Measurements from ENCODE around the gene DLGAP1. TPM values are rescaled to one million over a fixed set of nuclear protein-coding genes. Genes with fewer than 3 reads are reported as not detected.

Gene DLGAP1
- total and polyA plus RNA-seq, 4 donors: 0.54 to 11.8 (median 3.1) TPM

- Histone ChIP-seq H3K9me3 (ENCODE audit: control insufficient read depth in 4 of 4, insufficient read depth in 3 of 4, low read length in 3 of 4) (no peaks in the 10 kb centered on the region), H3K27ac (ENCODE audit: low read depth in 1 of 2, low read length in 1 of 2) (no peak overlapping the region), H3K4me3 (no peak overlapping the region), H3K4me1 (ENCODE audit: control insufficient read depth in 5 of 5, insufficient read depth in 5 of 5, low read length in 5 of 5) (peaks cover 0 to 8% (median 5%) of the 10 kb centered on the region in 5 donors), H3K36me3 (ENCODE audit: control insufficient read depth in 4 of 4, insufficient read depth in 4 of 4, low read length in 4 of 4) (no peaks in the 10 kb centered on the region), H3K9ac (ENCODE audit: insufficient read depth in 1 of 2, low read length in 2 of 2) (no peak overlapping the region), H3K27me3 (ENCODE audit: control insufficient read depth in 3 of 3, insufficient read depth in 3 of 3, low read length in 2 of 3) (peaks cover 0 to 26% (median 13%) of the 10 kb centered on the region in 3 donors)
- ATAC-seq (ENCODE audit: insufficient read depth, low FRiP score) (no peak), DNase-seq (no peak)
- 71 to 76% methylated on average over 7 of the region's 7 CpGs for WGBS, 2 donors
- TF ChIP-seq, protein P1, sequence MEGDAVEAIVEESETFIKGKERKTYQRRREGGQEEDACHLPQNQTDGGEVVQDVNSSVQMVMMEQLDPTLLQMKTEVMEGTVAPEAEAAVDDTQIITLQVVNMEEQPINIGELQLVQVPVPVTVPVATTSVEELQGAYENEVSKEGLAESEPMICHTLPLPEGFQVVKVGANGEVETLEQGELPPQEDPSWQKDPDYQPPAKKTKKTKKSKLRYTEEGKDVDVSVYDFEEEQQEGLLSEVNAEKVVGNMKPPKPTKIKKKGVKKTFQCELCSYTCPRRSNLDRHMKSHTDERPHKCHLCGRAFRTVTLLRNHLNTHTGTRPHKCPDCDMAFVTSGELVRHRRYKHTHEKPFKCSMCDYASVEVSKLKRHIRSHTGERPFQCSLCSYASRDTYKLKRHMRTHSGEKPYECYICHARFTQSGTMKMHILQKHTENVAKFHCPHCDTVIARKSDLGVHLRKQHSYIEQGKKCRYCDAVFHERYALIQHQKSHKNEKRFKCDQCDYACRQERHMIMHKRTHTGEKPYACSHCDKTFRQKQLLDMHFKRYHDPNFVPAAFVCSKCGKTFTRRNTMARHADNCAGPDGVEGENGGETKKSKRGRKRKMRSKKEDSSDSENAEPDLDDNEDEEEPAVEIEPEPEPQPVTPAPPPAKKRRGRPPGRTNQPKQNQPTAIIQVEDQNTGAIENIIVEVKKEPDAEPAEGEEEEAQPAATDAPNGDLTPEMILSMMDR (IDR thresholded peaks at IDR 0.05; ENCODE audit: control extremely low read depth, extremely low read depth): no peak
These were observed 959.2 kb downstream of the DLGAP1 start for GRCh38 chr18:3495691-3496430.

DNA sequence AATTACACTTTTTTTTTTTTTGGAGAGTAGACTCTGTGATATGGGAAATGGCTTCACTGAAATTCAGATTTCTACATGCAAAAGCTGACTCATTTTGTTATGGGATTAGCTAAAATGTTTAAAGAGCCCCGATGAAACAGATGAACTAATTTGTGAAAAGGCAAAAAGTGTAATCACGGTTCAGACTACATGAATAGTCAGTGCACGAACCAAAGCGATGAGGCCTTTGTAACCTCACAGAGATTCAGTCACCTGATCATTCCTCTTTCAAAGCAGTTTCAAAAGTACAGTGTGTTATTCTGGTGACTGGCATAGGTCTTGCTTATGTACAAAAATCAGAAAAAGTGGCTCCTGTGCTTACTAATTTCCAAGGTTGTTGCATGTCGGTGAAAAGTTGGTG is 960.5 kb downstream of the DLGAP1 start:
- TF ChIP-seq, protein P1 (IDR thresholded peaks at IDR 0.05; ENCODE audit: control extremely low read depth, extremely low read depth): no peak
- no peak overlapping the region for H3K4me3 ChIP-seq
- peaks cover 0 to 13% (median 3%) of the 10 kb centered on the region in 3 donors for H3K27me3 ChIP-seq (ENCODE audit: control insufficient read depth in 3 of 3, insufficient read depth in 3 of 3, low read length in 2 of 3)
- no peak for ATAC-seq (ENCODE audit: insufficient read depth, low FRiP score)
- DNase-seq: no peak
- WGBS, 2 donors: 96% methylated on average over 5 of the region's 5 CpGs
- no peaks in the 10 kb centered on the region for H3K9me3 ChIP-seq (ENCODE audit: control insufficient read depth in 4 of 4, insufficient read depth in 3 of 4, low read length in 3 of 4)
- peaks cover 0 to 4% (median 3%) of the 10 kb centered on the region in 5 donors for H3K4me1 ChIP-seq (ENCODE audit: control insufficient read depth in 5 of 5, insufficient read depth in 5 of 5, low read length in 5 of 5)
- no peak overlapping the region for H3K27ac ChIP-seq (ENCODE audit: low read depth in 1 of 2, low read length in 1 of 2)
- no peak overlapping the region for H3K9ac ChIP-seq (ENCODE audit: insufficient read depth in 1 of 2, low read length in 2 of 2)
- no peaks in the 10 kb centered on the region for H3K36me3 ChIP-seq (ENCODE audit: control insufficient read depth in 4 of 4, insufficient read depth in 4 of 4, low read length in 4 of 4)

DNA sequence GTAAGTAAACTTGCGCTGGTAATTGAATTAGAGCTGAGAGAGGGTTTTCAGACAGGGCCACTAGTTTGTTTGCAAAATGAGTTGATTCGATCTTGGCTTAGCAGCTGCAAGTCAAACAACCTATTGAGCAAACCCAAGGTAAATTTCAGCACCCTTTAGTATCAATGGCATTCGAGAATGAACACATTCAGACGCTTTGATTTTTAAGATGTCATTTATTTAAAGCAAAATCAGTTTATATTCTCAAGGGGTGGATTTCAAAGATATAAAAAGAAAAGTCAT is 960.9 kb downstream of the DLGAP1 start:
- peaks cover 0 to 10% (median 0%) of the 10 kb centered on the region in 3 donors for H3K27me3 ChIP-seq (ENCODE audit: control insufficient read depth in 3 of 3, insufficient read depth in 3 of 3, low read length in 2 of 3)
- no peak overlapping the region for H3K4me3 ChIP-seq
- H3K9ac ChIP-seq (ENCODE audit: insufficient read depth in 1 of 2, low read length in 2 of 2): no peak overlapping the region
- TF ChIP-seq, protein P1 (IDR thresholded peaks at IDR 0.05; ENCODE audit: control extremely low read depth, extremely low read depth): no peak
- DNase-seq (no peak), ATAC-seq (ENCODE audit: insufficient read depth, low FRiP score) (no peak)
- no peaks in the 10 kb centered on the region for H3K36me3 ChIP-seq (ENCODE audit: control insufficient read depth in 4 of 4, insufficient read depth in 4 of 4, low read length in 4 of 4)
- H3K4me1 ChIP-seq (ENCODE audit: control insufficient read depth in 5 of 5, insufficient read depth in 5 of 5, low read length in 5 of 5): peaks cover 0 to 3% (median 0%) of the 10 kb centered on the region in 5 donors
- WGBS, 2 donors: 87 to 88% methylated on average over 4 of the region's 4 CpGs
- H3K27ac ChIP-seq (ENCODE audit: low read depth in 1 of 2, low read length in 1 of 2): no peak overlapping the region
- no peaks in the 10 kb centered on the region for H3K9me3 ChIP-seq (ENCODE audit: control insufficient read depth in 4 of 4, insufficient read depth in 3 of 4, low read length in 3 of 4)

Measured in lung (tissue), 12 donors.